ENCODE measurements around the gene MINDY1. TPM values are rescaled to one million over a fixed set of nuclear protein-coding genes. Genes with fewer than 3 reads are reported as not detected.
A peak's percentile ranks its signal among the peaks of the same experiment; 100 is the strongest.

Gene MINDY1, protein sequence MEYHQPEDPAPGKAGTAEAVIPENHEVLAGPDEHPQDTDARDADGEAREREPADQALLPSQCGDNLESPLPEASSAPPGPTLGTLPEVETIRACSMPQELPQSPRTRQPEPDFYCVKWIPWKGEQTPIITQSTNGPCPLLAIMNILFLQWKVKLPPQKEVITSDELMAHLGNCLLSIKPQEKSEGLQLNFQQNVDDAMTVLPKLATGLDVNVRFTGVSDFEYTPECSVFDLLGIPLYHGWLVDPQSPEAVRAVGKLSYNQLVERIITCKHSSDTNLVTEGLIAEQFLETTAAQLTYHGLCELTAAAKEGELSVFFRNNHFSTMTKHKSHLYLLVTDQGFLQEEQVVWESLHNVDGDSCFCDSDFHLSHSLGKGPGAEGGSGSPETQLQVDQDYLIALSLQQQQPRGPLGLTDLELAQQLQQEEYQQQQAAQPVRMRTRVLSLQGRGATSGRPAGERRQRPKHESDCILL
- total RNA-seq: 19.7 TPM
- polyA plus RNA-seq: 19.6 TPM

- WGBS: under 1% methylated on average over 18 of the region's 18 CpGs
- DNase-seq (ENCODE audit: extremely low spot score): peak; percentile 83
- Histone ChIP-seq H3K36me3 (ENCODE audit: insufficient read depth) (no peaks in the 10 kb centered on the region), H3K27ac (ENCODE audit: low read depth) (peak within 1 kb of the TSS; percentile 89), H3K4me3 (ENCODE audit: low read depth, low read length) (peak within 1 kb of the TSS; percentile 54), H3K4me1 (ENCODE audit: insufficient read depth) (peaks cover 1% of the 10 kb centered on the region)
These were observed at the start of gene MINDY1 for GRCh38 chr1:151006327-151007052. MINDY1 (minus strand) TSS chr1:151006902; CDS start chr1:151002617, 4,285 bp downstream.

DNA sequence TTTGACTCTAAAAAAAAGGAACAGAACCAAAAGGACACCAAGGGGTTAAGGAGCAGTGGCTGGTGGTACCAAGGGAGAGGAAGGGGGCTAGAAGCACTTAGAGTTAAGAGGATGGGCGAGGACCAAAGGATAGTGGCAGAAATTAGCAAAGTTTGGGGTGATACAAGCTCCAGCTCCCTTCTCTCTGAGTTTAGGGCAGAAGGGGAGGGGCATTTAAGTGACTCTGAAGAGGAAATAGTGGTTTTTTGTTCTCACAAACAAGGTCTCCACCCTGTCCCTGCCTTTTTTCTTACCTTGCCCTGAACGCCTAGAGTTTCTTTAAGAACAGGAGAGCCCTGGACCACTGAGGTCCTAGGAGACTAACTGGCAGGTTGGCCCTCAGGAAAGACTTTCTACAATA, 49.4 kb upstream of the MINDY1 start:
- Histone ChIP-seq H3K4me3 (ENCODE audit: low read depth, low read length) (no peak overlapping the region), H3K36me3 (ENCODE audit: insufficient read depth) (peaks cover 11% of the 10 kb centered on the region), H3K4me1 (ENCODE audit: insufficient read depth) (no peaks in the 10 kb centered on the region), H3K27ac (ENCODE audit: low read depth) (peak overlapping the region; percentile 57)
- no peak for DNase-seq (ENCODE audit: extremely low spot score)
- 75% methylated on average over 2 of the region's 2 CpGs for WGBS

GRCh38 chr1:151055581-151055980, 48.9 kb upstream of the MINDY1 start:
- 42% methylated on average over 2 of the region's 2 CpGs for WGBS

DNA sequence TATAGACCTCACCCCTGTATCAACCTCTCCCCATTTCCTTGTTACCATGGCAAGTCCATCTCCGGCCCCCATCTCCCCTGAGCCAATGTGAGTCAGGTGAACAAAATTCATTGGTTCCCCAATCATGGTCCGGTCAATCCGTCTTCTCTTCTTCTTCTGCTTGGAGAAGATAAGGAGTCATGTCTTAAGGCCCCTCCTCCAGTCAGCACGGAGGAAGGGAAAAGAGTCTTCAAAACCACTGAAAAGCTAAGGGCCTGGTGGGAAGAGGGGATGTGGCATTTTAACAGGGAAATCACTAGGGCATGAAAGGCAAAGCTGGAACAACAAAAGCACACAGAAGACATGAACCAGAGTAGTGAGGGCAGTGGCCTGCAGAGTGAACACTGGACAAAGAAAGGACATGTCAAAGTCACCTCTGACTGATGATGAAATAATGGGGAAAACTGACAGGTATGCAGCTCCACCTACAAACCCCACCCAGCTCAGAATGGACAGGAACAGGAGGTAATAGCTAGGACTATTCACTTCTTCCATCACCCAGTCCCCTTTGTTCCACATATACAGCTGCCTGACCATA, 48.4 kb upstream of the MINDY1 start:
- WGBS: 88% methylated on average over 4 of the region's 4 CpGs
- Histone ChIP-seq H3K27ac (ENCODE audit: low read depth) (no peak overlapping the region), H3K4me1 (ENCODE audit: insufficient read depth) (no peaks in the 10 kb centered on the region), H3K4me3 (ENCODE audit: low read depth, low read length) (no peak overlapping the region), H3K36me3 (ENCODE audit: insufficient read depth) (peaks cover 11% of the 10 kb centered on the region)
- no peak for DNase-seq (ENCODE audit: extremely low spot score)

More at GRCh38 chr1:151055581-151055980, 48.9 kb upstream of the MINDY1 start:
- H3K36me3 ChIP-seq (ENCODE audit: insufficient read depth): peaks cover 11% of the 10 kb centered on the region
- H3K27ac ChIP-seq (ENCODE audit: low read depth): no peak overlapping the region
- DNase-seq (ENCODE audit: extremely low spot score): no peak
- H3K4me1 ChIP-seq (ENCODE audit: insufficient read depth): no peaks in the 10 kb centered on the region
- no peak overlapping the region for H3K4me3 ChIP-seq (ENCODE audit: low read depth, low read length)

GRCh38 chr1:151051356-151052009, 44.8 kb upstream of the MINDY1 start:
- no peak for DNase-seq (ENCODE audit: extremely low spot score)
- Histone ChIP-seq H3K36me3 (ENCODE audit: insufficient read depth) (peaks cover 11% of the 10 kb centered on the region), H3K27ac (ENCODE audit: low read depth) (no peak overlapping the region), H3K4me3 (ENCODE audit: low read depth, low read length) (no peak overlapping the region), H3K4me1 (ENCODE audit: insufficient read depth) (no peaks in the 10 kb centered on the region)
- 66% methylated on average over 2 of the region's 2 CpGs for WGBS

GRCh38 chr1:151050051-151050688, 43.5 kb upstream of the MINDY1 start:
- Histone ChIP-seq H3K27ac (ENCODE audit: low read depth) (no peak overlapping the region), H3K4me1 (ENCODE audit: insufficient read depth) (no peaks in the 10 kb centered on the region), H3K4me3 (ENCODE audit: low read depth, low read length) (no peak overlapping the region), H3K36me3 (ENCODE audit: insufficient read depth) (peaks cover 11% of the 10 kb centered on the region)
- DNase-seq (ENCODE audit: extremely low spot score): no peak
- 81% methylated on average over 2 of the region's 2 CpGs for WGBS

- Histone ChIP-seq H3K36me3 (ENCODE audit: insufficient read depth) (peaks cover 7% of the 10 kb centered on the region), H3K4me3 (ENCODE audit: low read depth, low read length) (no peak overlapping the region), H3K27ac (ENCODE audit: low read depth) (no peak overlapping the region), H3K4me1 (ENCODE audit: insufficient read depth) (no peaks in the 10 kb centered on the region)
- WGBS: 87% methylated on average over 5 of the region's 5 CpGs
- no peak for DNase-seq (ENCODE audit: extremely low spot score)
These were observed 42.8 kb upstream of the MINDY1 start for GRCh38 chr1:151049458-151049857.

GRCh38 chr1:151048645-151049032, 41.9 kb upstream of the MINDY1 start:
- DNase-seq (ENCODE audit: extremely low spot score): no peak
- 9% methylated on average over 3 of the region's 3 CpGs for WGBS
- H3K36me3 ChIP-seq (ENCODE audit: insufficient read depth): peaks cover 5% of the 10 kb centered on the region
- H3K4me3 ChIP-seq (ENCODE audit: low read depth, low read length): peak overlapping the region; percentile 73
- H3K27ac ChIP-seq (ENCODE audit: low read depth): peak overlapping the region; percentile 48
- H3K4me1 ChIP-seq (ENCODE audit: insufficient read depth): no peaks in the 10 kb centered on the region

- Histone ChIP-seq H3K4me1 (ENCODE audit: insufficient read depth) (no peaks in the 10 kb centered on the region), H3K36me3 (ENCODE audit: insufficient read depth) (peaks cover 5% of the 10 kb centered on the region), H3K27ac (ENCODE audit: low read depth) (peak overlapping the region; percentile 88), H3K4me3 (ENCODE audit: low read depth, low read length) (peak overlapping the region; percentile 73)
- WGBS: under 1% methylated on average over 48 of the region's 48 CpGs
- DNase-seq (ENCODE audit: extremely low spot score): no peak
These were observed 41.4 kb upstream of the MINDY1 start for GRCh38 chr1:151047925-151048644.

- H3K4me3 ChIP-seq (ENCODE audit: low read depth, low read length): peak within 1 kb of the TSS; percentile 73
- H3K4me1 ChIP-seq (ENCODE audit: insufficient read depth): no peaks in the 10 kb centered on the region
- peaks cover 3% of the 10 kb centered on the region for H3K36me3 ChIP-seq (ENCODE audit: insufficient read depth)
- DNase-seq (ENCODE audit: extremely low spot score): no peak
- peak within 1 kb of the TSS; percentile 88 for H3K27ac ChIP-seq (ENCODE audit: low read depth)
- under 1% methylated on average over 29 of the region's 29 CpGs for WGBS
These were observed 40.9 kb upstream of the MINDY1 start, which contains the start of gene C1orf56 for GRCh38 chr1:151047591-151047924. C1orf56 (plus strand) TSS chr1:151047751; CDS start chr1:151047848, 97 bp downstream.

DNA sequence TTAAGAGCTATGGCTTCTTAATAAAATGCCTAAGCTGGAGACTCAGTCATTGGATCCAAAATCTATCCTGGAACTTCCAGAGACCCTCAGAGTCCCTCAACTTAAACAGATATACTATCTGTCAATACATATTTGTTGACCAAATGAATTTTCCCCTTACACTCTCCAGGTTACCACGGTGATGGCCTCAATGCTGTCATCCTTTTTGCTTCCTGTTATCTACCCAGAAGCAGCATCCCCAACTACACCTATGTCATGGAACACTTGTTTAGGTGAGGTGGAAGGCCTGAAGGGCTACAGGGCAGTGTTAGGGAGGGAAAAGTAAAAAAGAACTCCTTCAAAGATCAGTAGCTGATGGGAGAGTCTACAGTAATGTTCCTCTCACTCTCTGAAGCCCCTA, 36.5 kb upstream of the MINDY1 start:
- Histone ChIP-seq H3K4me3 (ENCODE audit: low read depth, low read length) (no peak overlapping the region), H3K27ac (ENCODE audit: low read depth) (no peak overlapping the region), H3K4me1 (ENCODE audit: insufficient read depth) (no peaks in the 10 kb centered on the region), H3K36me3 (ENCODE audit: insufficient read depth) (no peaks in the 10 kb centered on the region)
- no peak for DNase-seq (ENCODE audit: extremely low spot score)
- 90% methylated on average over 1 of the region's 1 CpG for WGBS

GRCh38 chr1:151039521-151039920, 32.8 kb upstream of the MINDY1 start:
- Histone ChIP-seq H3K4me3 (ENCODE audit: low read depth, low read length) (no peak overlapping the region), H3K36me3 (ENCODE audit: insufficient read depth) (peaks cover 2% of the 10 kb centered on the region), H3K27ac (ENCODE audit: low read depth) (no peak overlapping the region), H3K4me1 (ENCODE audit: insufficient read depth) (no peaks in the 10 kb centered on the region)
- WGBS: 80% methylated on average over 3 of the region's 3 CpGs
- DNase-seq (ENCODE audit: extremely low spot score): no peak
